Measurements from ENCODE around the gene MVK. TPM values are rescaled to one million over a fixed set of nuclear protein-coding genes. Genes with fewer than 3 reads are reported as not detected.
A peak's percentile ranks its signal among the peaks of the same experiment; 100 is the strongest.

The MVK gene
- polyA plus RNA-seq, 3 donors, result 1.1 to 3.8 (median 1.6) TPM

- Mint-ChIP-seq H3K4me3 (no peak overlapping the region), H3K27me3 (ENCODE audit: low read depth in 3 of 3) (peaks cover 7 to 21% (median 13%) of the 10 kb centered on the region in 3 donors), H3K9me3 (peaks cover 0 to 2% (median 0%) of the 10 kb centered on the region in 7 donors), H3K4me1 (peaks cover 11% of the 10 kb centered on the region), H3K36me3 (peaks cover 3 to 11% of the 10 kb centered on the region in 2 donors), H3K27ac (peak overlapping the region in 2 of 7 donors; percentile 0 to 77)
- Histone ChIP-seq H3K4me2 (replicated peaks; ENCODE audit: extremely low read depth, low read length, poor library complexity, severe bottlenecking) (no peak overlapping the region), H3K4me1 (ENCODE audit: control insufficient read depth in 1 of 2, insufficient read depth in 2 of 2, low read length in 2 of 2) (peaks cover 5 to 9% of the 10 kb centered on the region in 2 donors), H3K36me3 (replicated peaks in 1 of 2; ENCODE audit: control insufficient read depth in 1 of 2, insufficient read depth in 2 of 2, low read length in 2 of 2) (no peaks in the 10 kb centered on the region), H2AFZ (ENCODE audit: insufficient read depth, low read depth, low read length, poor library complexity, severe bottlenecking) (no peak overlapping the region), H3K27ac (ENCODE audit: low read depth in 1 of 2, low read length in 2 of 2) (no peak overlapping the region), H3K4me3 (replicated peaks in 1 of 3; ENCODE audit: low read depth in 2 of 3, low read length in 3 of 3) (no peak overlapping the region), H3K9me3 (replicated peaks in 1 of 2; ENCODE audit: control insufficient read depth in 1 of 2, insufficient read depth in 1 of 2, low read length in 2 of 2) (no peaks in the 10 kb centered on the region), H3K79me2 (ENCODE audit: insufficient read depth, low read length) (no peaks in the 10 kb centered on the region), H3K27me3 (ENCODE audit: control insufficient read depth in 2 of 2, insufficient read depth in 2 of 2, low read length in 2 of 2) (no peaks in the 10 kb centered on the region), H4K20me1 (ENCODE audit: insufficient read depth, low read length) (no peaks in the 10 kb centered on the region), H3K9ac (ENCODE audit: insufficient read depth, low read length, poor library complexity, severe bottlenecking) (no peak overlapping the region)
- intact Hi-C loops (cut with micrococcal nuclease), result no loop called here
- TF ChIP-seq, protein P1, sequence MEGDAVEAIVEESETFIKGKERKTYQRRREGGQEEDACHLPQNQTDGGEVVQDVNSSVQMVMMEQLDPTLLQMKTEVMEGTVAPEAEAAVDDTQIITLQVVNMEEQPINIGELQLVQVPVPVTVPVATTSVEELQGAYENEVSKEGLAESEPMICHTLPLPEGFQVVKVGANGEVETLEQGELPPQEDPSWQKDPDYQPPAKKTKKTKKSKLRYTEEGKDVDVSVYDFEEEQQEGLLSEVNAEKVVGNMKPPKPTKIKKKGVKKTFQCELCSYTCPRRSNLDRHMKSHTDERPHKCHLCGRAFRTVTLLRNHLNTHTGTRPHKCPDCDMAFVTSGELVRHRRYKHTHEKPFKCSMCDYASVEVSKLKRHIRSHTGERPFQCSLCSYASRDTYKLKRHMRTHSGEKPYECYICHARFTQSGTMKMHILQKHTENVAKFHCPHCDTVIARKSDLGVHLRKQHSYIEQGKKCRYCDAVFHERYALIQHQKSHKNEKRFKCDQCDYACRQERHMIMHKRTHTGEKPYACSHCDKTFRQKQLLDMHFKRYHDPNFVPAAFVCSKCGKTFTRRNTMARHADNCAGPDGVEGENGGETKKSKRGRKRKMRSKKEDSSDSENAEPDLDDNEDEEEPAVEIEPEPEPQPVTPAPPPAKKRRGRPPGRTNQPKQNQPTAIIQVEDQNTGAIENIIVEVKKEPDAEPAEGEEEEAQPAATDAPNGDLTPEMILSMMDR (IDR thresholded peaks at IDR 0.05), result no peak
- WGBS (ENCODE audit: insufficient coverage), result 75% methylated on average over 1 of the region's 2 CpGs
- no peak for DNase-seq
Measured at GRCh38 chr12:109600481-109600880, 26.9 kb downstream of the MVK start.

DNA sequence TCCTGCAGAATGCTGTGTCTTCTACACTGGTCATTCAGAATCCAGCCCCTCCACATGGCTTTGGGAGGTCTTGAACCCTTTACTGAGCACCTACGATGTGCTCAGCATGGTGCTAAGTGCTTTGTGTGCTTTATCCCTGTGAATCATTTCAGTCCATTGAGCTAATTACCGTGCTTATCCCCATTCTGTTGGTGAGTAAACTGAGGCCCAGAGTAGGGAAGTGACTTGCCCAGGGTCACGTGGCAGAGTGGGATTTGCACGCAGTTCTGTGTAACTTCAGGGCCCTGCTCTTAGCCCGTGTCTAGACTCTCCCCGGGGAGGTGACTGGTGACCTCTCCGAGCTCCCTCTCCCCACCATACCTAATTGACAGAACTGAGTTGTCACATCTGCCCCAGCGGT is 27.4 kb downstream of the MVK start:
- peaks cover 6% of the 10 kb centered on the region for H3K4me1 Mint-ChIP-seq
- Histone ChIP-seq H2AFZ (ENCODE audit: insufficient read depth, low read depth, low read length, poor library complexity, severe bottlenecking) (no peak overlapping the region), H3K9me3 (replicated peaks in 1 of 2; ENCODE audit: control insufficient read depth in 1 of 2, insufficient read depth in 1 of 2, low read length in 2 of 2) (no peaks in the 10 kb centered on the region), H3K27me3 (ENCODE audit: control insufficient read depth in 2 of 2, insufficient read depth in 2 of 2, low read length in 2 of 2) (no peaks in the 10 kb centered on the region), H4K20me1 (ENCODE audit: insufficient read depth, low read length) (no peaks in the 10 kb centered on the region), H3K4me1 (ENCODE audit: control insufficient read depth in 1 of 2, insufficient read depth in 2 of 2, low read length in 2 of 2) (peaks cover under 1 to 4% of the 10 kb centered on the region in 2 donors), H3K9ac (ENCODE audit: insufficient read depth, low read length, poor library complexity, severe bottlenecking) (no peak overlapping the region), H3K27ac (ENCODE audit: low read depth in 1 of 2, low read length in 2 of 2) (no peak overlapping the region), H3K79me2 (ENCODE audit: insufficient read depth, low read length) (no peaks in the 10 kb centered on the region), H3K4me3 (replicated peaks in 1 of 3; ENCODE audit: low read depth in 2 of 3, low read length in 3 of 3) (no peak overlapping the region), H3K36me3 (replicated peaks in 1 of 2; ENCODE audit: control insufficient read depth in 1 of 2, insufficient read depth in 2 of 2, low read length in 2 of 2) (no peaks in the 10 kb centered on the region), H3K4me2 (replicated peaks; ENCODE audit: extremely low read depth, low read length, poor library complexity, severe bottlenecking) (no peak overlapping the region)
- TF ChIP-seq, protein P1 (IDR thresholded peaks at IDR 0.05), result no peak
- peaks cover 0 to 2% (median 0%) of the 10 kb centered on the region in 7 donors for H3K9me3 Mint-ChIP-seq
- 91% methylated on average over 8 of the region's 8 CpGs for WGBS (ENCODE audit: insufficient coverage)
- H3K27ac Mint-ChIP-seq, result peak overlapping the region in 1 of 7 donors; percentile 0
- peaks cover 0 to 11% of the 10 kb centered on the region in 2 donors for H3K36me3 Mint-ChIP-seq
- H3K4me3 Mint-ChIP-seq, result no peak overlapping the region
- intact Hi-C loops (cut with micrococcal nuclease), result no loop called here
- DNase-seq, result no peak
- peaks cover 7 to 21% (median 16%) of the 10 kb centered on the region in 3 donors for H3K27me3 Mint-ChIP-seq (ENCODE audit: low read depth in 3 of 3)

Measured in CD14-positive monocyte (primary cell).